Measurements from ENCODE around the gene ZNF668.

- no peak for TF ChIP-seq CTCF (IDR thresholded peaks at IDR 0.05)
- TF ChIP-seq POLR2A (IDR thresholded peaks at IDR 0.05), result no peak
- no peak for TF ChIP-seq EP300 (IDR thresholded peaks at IDR 0.05)
- TF ChIP-seq POLR2AphosphoS5 (IDR thresholded peaks at IDR 0.05), result no peak
These were observed 8.5 kb upstream of the ZNF668 start for GRCh38 chr16:31082368-31083045.

Data from stomach (tissue), 4 donors.